ENCODE results near the gene GALR1.

GALR1 gene, protein sequence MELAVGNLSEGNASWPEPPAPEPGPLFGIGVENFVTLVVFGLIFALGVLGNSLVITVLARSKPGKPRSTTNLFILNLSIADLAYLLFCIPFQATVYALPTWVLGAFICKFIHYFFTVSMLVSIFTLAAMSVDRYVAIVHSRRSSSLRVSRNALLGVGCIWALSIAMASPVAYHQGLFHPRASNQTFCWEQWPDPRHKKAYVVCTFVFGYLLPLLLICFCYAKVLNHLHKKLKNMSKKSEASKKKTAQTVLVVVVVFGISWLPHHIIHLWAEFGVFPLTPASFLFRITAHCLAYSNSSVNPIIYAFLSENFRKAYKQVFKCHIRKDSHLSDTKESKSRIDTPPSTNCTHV

GRCh38 chr18:77249569-77250500, at the start of gene GALR1:
Gene GALR1 (plus strand): TSS chr18:77249848. CDS start chr18:77250549, 701 bp downstream.
- Histone ChIP-seq H3K4me3 (ENCODE audit: low read length) (no peak within 1 kb of the TSS), H2AFZ (ENCODE audit: low read depth, low read length) (no peak within 1 kb of the TSS), H4K20me1 (ENCODE audit: insufficient read depth, low read length) (no peaks in the 10 kb centered on the region), H3K9ac (ENCODE audit: low read length) (no peak within 1 kb of the TSS), H3K27ac (ENCODE audit: low read length) (no peak within 1 kb of the TSS), H3K27me3 (ENCODE audit: low read depth, low read length) (peaks cover 3% of the 10 kb centered on the region; the same call in 1 of the 2 replicates), H3K4me2 (ENCODE audit: low read length) (no peak within 1 kb of the TSS), H3K36me3 (replicated peaks; ENCODE audit: low read depth, low read length) (no peaks in the 10 kb centered on the region), H3K79me2 (ENCODE audit: low read length) (no peaks in the 10 kb centered on the region), H3K4me1 (ENCODE audit: low read length) (no peaks in the 10 kb centered on the region), H3K9me3 (ENCODE audit: insufficient read depth, low read length) (no peaks in the 10 kb centered on the region; the same call in 1 of the 2 replicates)
- TF ChIP-seq CTCF (IDR thresholded peaks at IDR 0.05; ENCODE audit: low read depth, low read length) (no peak), EZH2phosphoT487 (IDR thresholded peaks at IDR 0.05; ENCODE audit: low read depth) (no peak)

DNA sequence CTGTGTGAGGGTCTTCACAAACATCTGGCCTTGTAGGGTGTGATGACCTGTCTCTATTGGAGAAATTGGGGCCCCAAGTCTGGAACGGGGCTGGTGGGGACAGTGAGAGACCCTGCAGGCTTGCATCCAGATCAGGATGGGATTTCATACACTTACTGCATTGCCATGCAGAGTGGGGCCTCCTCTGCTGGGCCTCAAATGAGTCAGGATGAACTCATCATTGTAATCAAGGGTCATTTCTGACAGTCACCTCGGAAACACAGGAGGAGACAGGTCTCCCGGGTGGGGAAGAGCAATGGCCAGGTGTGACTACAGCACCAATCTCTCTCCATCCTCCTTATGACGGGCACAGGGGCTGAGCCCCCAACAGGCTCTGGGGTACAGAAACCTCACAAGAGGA, 48.1 kb upstream of the GALR1 start:
- Histone ChIP-seq H3K27ac (ENCODE audit: low read length) (no peak overlapping the region), H3K79me2 (ENCODE audit: low read length) (no peaks in the 10 kb centered on the region)

DNA sequence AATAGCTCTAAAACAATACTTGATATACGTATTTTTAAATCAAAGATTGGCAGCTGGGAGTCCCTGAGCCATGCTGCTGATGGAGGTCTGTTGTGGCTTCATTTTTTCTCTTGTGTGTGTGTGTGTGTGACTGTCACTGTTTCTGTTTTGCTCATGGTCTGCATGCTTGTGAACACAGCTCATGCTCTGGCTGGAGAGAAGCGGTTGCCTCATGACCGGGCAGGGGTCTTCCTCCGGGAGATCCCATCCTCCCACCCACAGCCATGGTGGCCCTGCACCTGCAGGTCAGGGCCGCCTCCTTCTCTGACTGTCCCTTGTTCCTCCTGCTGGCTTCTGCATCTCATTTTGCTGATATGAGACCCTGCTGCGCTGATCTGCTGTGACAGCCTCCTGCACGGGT, 47.3 kb upstream of the GALR1 start:
- TF ChIP-seq EZH2phosphoT487 (IDR thresholded peaks at IDR 0.05; ENCODE audit: low read depth) (no peak), CTCF (IDR thresholded peaks at IDR 0.05; ENCODE audit: low read depth, low read length) (no peak)
- no peaks in the 10 kb centered on the region for H4K20me1 ChIP-seq (ENCODE audit: insufficient read depth, low read length)
- H2AFZ ChIP-seq (ENCODE audit: low read depth, low read length): no peak overlapping the region
- H3K4me3 ChIP-seq (ENCODE audit: low read length): no peak overlapping the region
- no peak overlapping the region for H3K4me2 ChIP-seq (ENCODE audit: low read length)
- no peak overlapping the region for H3K27ac ChIP-seq (ENCODE audit: low read length)
- H3K36me3 ChIP-seq (replicated peaks; ENCODE audit: low read depth, low read length): no peaks in the 10 kb centered on the region
- H3K79me2 ChIP-seq (ENCODE audit: low read length): no peaks in the 10 kb centered on the region
- peaks cover 10% of the 10 kb centered on the region for H3K27me3 ChIP-seq (ENCODE audit: low read depth, low read length)
- H3K9me3 ChIP-seq (ENCODE audit: insufficient read depth, low read length): no peaks in the 10 kb centered on the region
- H3K9ac ChIP-seq (ENCODE audit: low read length): no peak overlapping the region
- no peaks in the 10 kb centered on the region for H3K4me1 ChIP-seq (ENCODE audit: low read length)

More for the DNA sequence above, 48.1 kb upstream of the GALR1 start:
- Histone ChIP-seq H3K4me3 (ENCODE audit: low read length) (no peak overlapping the region), H3K36me3 (replicated peaks; ENCODE audit: low read depth, low read length) (no peaks in the 10 kb centered on the region), H3K4me2 (ENCODE audit: low read length) (no peak overlapping the region), H2AFZ (ENCODE audit: low read depth, low read length) (no peak overlapping the region), H3K9me3 (ENCODE audit: insufficient read depth, low read length) (no peaks in the 10 kb centered on the region), H3K9ac (ENCODE audit: low read length) (no peak overlapping the region), H4K20me1 (ENCODE audit: insufficient read depth, low read length) (no peaks in the 10 kb centered on the region), H3K4me1 (ENCODE audit: low read length) (no peaks in the 10 kb centered on the region), H3K27me3 (ENCODE audit: low read depth, low read length) (peaks cover 10% of the 10 kb centered on the region; the same call in 1 of the 2 replicates)
- TF ChIP-seq CTCF (IDR thresholded peaks at IDR 0.05; ENCODE audit: low read depth, low read length) (no peak), EZH2phosphoT487 (IDR thresholded peaks at IDR 0.05; ENCODE audit: low read depth) (no peak)

DNA sequence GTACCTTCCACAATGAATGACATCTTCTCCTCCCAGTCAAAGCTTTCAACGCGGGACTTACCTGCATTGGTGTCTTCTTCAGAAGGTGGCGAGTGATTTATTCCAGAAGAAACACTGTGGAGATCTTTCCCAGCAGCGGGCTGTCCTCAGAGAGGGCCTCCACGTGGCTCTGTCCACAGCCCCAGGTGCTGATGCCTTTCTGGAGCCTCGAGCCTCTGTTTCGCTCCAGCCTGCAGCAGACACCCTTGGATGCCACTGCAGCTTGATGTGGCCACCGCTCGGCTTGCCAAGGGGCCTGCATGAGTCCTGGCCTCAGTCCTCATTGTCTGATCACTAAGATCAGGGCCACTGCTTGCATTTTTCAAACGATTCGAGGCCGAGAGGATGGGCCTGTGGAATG, 46.6 kb upstream of the GALR1 start:
- H4K20me1 ChIP-seq (ENCODE audit: insufficient read depth, low read length): no peaks in the 10 kb centered on the region
- no peaks in the 10 kb centered on the region for H3K9me3 ChIP-seq (ENCODE audit: insufficient read depth, low read length)
- H3K4me2 ChIP-seq (ENCODE audit: low read length): no peak overlapping the region
- no peak overlapping the region for H3K27ac ChIP-seq (ENCODE audit: low read length)
- H3K36me3 ChIP-seq (replicated peaks; ENCODE audit: low read depth, low read length): no peaks in the 10 kb centered on the region
- H3K27me3 ChIP-seq (ENCODE audit: low read depth, low read length): peaks cover 10% of the 10 kb centered on the region
- TF ChIP-seq EZH2phosphoT487 (IDR thresholded peaks at IDR 0.05; ENCODE audit: low read depth) (no peak), CTCF (IDR thresholded peaks at IDR 0.05; ENCODE audit: low read depth, low read length) (no peak)
- no peak overlapping the region for H2AFZ ChIP-seq (ENCODE audit: low read depth, low read length)
- H3K4me3 ChIP-seq (ENCODE audit: low read length): no peak overlapping the region
- no peaks in the 10 kb centered on the region for H3K79me2 ChIP-seq (ENCODE audit: low read length)
- no peak overlapping the region for H3K9ac ChIP-seq (ENCODE audit: low read length)
- H3K4me1 ChIP-seq (ENCODE audit: low read length): no peaks in the 10 kb centered on the region

All from OCI-LY3 (cell line).